ENCODE results near the gene ANP32E.
A peak's percentile ranks its signal among the peaks of the same experiment; 100 is the strongest.

Gene ANP32E

DNA sequence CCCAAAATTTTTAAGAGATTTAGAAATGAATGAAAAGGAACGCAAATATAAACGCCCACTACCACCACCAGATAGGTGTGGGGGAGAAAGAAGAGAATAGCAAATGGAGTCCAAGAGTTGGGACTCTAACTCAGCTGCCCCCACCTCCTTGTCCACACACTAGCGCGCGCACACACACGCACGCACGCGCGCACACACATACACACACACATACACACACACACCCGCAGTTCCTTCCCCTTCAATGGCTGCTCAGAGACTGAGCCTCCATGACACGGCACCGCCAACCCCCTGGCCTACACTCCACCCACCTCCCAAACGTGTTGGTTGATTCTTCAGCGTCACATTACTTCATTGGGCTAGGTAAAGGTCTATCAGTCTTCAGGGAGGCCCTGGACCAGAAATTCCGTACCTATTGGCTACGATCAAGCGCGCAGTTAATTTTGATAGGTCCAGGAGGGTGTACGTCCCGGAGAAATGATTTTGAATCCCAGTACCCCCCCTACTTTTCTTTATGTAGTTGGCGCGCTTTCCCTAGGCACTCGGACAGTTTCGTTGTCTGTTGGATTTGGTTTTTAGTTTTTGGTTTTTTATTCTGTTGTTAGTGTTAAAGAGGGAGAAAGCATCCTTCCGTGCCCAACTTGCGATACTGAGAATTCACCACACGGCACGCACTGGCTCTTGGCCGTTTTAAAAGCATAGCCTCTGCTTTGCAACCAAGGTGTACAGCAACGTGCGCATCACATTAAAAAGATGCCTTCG is at the start of gene ANP32E:
Gene ANP32E, minus strand, starts transcription at position 261 of the 762 bp plus-strand sequence. CDS start 326 bp downstream, outside the sequence.
- peak; percentile 100 for DNase-seq (ENCODE audit: low read depth in 2 of 2)
- H3K4me3 ChIP-seq (replicated peaks in 1 of 2; ENCODE audit: low read depth in 2 of 2, low read length in 2 of 2): peak within 1 kb of the TSS; percentile 84 to 86
- TF ChIP-seq, protein P1, sequence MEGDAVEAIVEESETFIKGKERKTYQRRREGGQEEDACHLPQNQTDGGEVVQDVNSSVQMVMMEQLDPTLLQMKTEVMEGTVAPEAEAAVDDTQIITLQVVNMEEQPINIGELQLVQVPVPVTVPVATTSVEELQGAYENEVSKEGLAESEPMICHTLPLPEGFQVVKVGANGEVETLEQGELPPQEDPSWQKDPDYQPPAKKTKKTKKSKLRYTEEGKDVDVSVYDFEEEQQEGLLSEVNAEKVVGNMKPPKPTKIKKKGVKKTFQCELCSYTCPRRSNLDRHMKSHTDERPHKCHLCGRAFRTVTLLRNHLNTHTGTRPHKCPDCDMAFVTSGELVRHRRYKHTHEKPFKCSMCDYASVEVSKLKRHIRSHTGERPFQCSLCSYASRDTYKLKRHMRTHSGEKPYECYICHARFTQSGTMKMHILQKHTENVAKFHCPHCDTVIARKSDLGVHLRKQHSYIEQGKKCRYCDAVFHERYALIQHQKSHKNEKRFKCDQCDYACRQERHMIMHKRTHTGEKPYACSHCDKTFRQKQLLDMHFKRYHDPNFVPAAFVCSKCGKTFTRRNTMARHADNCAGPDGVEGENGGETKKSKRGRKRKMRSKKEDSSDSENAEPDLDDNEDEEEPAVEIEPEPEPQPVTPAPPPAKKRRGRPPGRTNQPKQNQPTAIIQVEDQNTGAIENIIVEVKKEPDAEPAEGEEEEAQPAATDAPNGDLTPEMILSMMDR (IDR thresholded peaks at IDR 0.05; ENCODE audit: low read depth, low read length): no peak

DNA sequence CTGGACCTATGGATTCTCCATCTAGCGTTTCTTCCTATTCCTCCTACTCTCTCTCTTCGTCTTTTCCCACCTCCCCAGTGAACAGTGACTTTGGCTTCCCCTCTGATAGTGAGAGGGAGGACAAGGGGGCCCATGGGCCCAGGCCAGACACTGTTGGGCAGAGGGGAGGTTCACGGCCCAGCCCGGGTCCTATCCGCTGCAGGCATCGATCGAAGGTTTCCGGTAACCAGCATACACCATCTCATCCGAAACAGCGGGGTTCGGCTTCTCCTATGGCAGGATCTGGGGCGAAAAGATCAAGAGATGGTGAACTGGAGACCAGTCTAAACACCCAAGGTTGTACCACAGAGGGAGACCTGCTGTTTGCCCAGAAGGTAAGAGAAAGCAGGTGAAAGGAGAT is 47.3 kb upstream of the ANP32E start:
- peak overlapping the region in 1 of 2 donors; percentile 62 for H3K4me3 ChIP-seq (replicated peaks in 1 of 2; ENCODE audit: low read depth in 2 of 2, low read length in 2 of 2)
- DNase-seq (ENCODE audit: low read depth in 2 of 2): no peak
- TF ChIP-seq, protein P1 (IDR thresholded peaks at IDR 0.05; ENCODE audit: low read depth, low read length): no peak

DNA sequence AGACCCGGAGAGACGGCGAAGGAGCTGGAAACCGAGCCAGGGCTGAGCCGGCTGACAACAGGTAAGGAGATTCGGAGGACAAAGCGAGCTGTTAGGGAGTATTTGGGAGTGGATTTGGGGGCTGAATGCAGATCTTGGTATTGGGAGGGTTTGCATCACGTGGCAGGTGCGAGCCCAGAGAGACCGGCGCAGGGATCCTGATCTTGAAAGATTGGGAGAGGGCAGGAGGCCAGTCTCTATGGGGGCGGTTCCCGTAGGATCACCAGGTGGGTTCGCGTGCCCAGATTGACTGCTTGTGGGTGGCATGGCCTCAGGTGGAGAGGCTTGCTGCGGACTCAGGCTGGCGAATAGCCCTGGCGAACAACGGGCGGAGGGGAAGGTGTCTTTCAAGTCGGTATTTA is 46.6 kb upstream of the ANP32E start:
- TF ChIP-seq, protein P1 (IDR thresholded peaks at IDR 0.05; ENCODE audit: low read depth, low read length): no peak
- DNase-seq (ENCODE audit: low read depth in 2 of 2): no peak
- H3K4me3 ChIP-seq (replicated peaks in 1 of 2; ENCODE audit: low read depth in 2 of 2, low read length in 2 of 2): peak overlapping the region; percentile 54 to 62

DNA sequence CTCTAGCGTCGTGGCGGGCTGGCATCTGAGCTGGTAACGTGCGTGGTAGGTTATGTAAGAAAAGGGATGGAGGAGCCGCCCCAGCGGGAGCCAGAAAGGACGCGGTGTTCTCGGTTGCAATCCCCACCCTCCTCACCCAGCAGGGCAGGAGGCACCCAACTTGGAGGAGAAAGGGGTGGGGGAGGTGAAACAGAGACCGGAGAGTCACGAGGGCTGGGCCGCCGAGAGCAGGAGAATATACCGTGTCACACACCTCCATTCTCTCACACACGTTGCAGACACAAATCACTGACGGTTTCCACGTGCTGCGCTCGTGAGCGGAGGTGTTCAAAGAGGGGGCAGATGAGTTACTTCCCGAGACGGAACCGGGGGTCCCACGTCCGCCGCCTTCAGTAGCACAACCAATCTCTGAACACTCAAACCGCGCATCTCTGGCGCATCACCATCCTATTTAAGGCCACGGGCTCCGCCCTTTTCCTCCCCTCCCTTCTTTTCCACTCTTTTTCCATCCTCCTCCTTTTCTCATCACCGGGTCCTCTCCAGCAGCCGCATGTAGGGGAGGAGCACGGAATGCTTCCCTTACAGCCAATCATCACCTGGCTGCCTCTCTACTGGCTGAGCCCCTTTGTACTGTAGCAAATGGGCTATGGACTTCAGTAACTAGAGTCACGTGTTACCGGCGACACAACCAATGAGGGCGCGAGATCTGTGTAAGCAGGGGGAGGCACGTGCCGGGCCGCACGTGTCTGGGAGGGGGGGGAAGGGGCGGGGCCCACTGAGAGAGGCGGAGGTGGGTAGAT is 46.0 kb upstream of the ANP32E start, which contains the start of gene CIART:
Gene CIART, plus strand, starts transcription at position 797 of the 800 bp plus-strand sequence. CDS start 714 bp downstream, outside the sequence.
- peak; percentile 99 for DNase-seq (ENCODE audit: low read depth in 2 of 2)
- H3K4me3 ChIP-seq (replicated peaks in 1 of 2; ENCODE audit: low read depth in 2 of 2, low read length in 2 of 2): peak within 1 kb of the TSS; percentile 54 to 62
- TF ChIP-seq, protein P1 (IDR thresholded peaks at IDR 0.05; ENCODE audit: low read depth, low read length): no peak

DNA sequence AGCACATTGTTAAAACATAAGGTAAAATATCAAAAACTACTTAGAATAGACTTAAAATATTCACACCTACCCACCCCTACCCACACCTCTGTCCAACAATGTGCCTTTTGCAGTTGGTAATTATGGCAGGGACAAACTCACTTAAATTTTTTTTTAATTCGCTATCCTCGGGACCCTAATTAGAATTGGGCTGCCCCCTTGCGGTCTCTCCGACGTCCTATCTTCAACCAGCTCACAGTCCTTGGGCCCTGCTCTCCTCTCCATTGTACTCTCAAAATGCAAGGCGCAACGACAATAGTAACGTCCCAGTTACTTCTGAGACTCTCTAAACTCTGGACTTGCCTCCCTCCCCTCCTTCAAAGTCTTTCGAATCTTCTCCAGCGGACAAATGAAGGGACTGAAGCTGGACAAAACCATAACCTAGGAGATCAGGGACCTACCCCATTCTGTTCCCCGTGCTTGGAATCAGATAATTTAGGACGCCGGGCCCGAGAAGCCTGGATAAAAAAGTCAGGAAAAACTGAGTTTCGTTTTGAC is 45.4 kb upstream of the ANP32E start:
- peak overlapping the region; percentile 53 to 62 for H3K4me3 ChIP-seq (replicated peaks in 1 of 2; ENCODE audit: low read depth in 2 of 2, low read length in 2 of 2)
- peak; percentile 81 for DNase-seq (ENCODE audit: low read depth in 2 of 2)
- TF ChIP-seq, protein P1 (IDR thresholded peaks at IDR 0.05; ENCODE audit: low read depth, low read length): peak; percentile 70

DNA sequence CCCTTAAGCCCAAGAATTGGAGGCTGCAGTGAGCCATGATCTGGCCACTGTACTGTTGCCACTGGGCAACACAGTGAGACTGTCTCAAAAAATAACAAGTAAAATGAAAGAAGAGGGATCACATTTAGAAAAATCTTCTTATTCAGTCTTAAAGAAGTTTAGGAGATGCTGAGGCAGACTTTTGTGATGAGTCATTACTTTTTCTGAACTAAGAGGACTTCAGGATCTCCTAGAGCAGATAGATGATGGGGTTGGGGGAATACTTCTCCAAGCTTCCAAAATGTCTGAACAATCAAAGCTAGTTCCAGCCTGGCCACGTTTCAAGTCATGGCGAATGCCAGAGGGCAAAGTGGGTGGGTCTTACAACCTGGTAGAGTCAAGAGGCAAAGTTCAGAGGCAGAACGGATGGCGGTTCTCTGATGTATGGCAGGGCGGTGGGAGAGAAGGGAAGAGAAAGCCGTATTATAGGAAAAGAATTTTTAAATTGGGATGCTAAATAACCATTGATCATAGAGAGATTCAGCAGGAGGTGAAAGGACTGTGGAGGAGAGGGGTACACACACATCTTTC is 44.3 kb upstream of the ANP32E start:
- no peak for DNase-seq (ENCODE audit: low read depth in 2 of 2)
- H3K4me3 ChIP-seq (replicated peaks in 1 of 2; ENCODE audit: low read depth in 2 of 2, low read length in 2 of 2): no peak overlapping the region
- TF ChIP-seq, protein P1 (IDR thresholded peaks at IDR 0.05; ENCODE audit: low read depth, low read length): no peak
